Neural cell (in vitro differentiated cells): ENCODE results near the gene NDUFB8.

Experiments
- CTCF ChIP-seq: fragments of 450-650 bp; IDR thresholded peaks from 2 replicates; pipeline ENCODE4 v1.5.1; 2014; ENCODE audit warnings: antibody characterized with exemption, mild to moderate bottlenecking, moderate library complexity; ENCODE audit not compliant: poor library complexity, severe bottlenecking
- EZH2 ChIP-seq: fragments of 200-600, 300-800 bp; shearing (Covaris generic), sonication (generic); IDR thresholded peaks from 2 replicates; pipeline ENCODE4 v1.6.1; 2014; ENCODE audit warnings: antibody characterized with exemption, low read length, borderline replicate concordance, mild to moderate bottlenecking; ENCODE audit not compliant: insufficient read depth, poor library complexity, severe bottlenecking
- POLR2AphosphoS5 ChIP-seq: IDR thresholded peaks from 2 replicates; pipeline ENCODE4 v1.6.1; 2012
- TF ChIP-seq, protein P1 (sequence below): IDR thresholded peaks from 2 replicates; pipeline ENCODE4 v1.6.1; 2012; ENCODE audit warnings: borderline replicate concordance

- TF ChIP-seq CTCF (no peak), POLR2AphosphoS5 (no peak), EZH2 (no peak)
- TF ChIP-seq, protein P1, sequence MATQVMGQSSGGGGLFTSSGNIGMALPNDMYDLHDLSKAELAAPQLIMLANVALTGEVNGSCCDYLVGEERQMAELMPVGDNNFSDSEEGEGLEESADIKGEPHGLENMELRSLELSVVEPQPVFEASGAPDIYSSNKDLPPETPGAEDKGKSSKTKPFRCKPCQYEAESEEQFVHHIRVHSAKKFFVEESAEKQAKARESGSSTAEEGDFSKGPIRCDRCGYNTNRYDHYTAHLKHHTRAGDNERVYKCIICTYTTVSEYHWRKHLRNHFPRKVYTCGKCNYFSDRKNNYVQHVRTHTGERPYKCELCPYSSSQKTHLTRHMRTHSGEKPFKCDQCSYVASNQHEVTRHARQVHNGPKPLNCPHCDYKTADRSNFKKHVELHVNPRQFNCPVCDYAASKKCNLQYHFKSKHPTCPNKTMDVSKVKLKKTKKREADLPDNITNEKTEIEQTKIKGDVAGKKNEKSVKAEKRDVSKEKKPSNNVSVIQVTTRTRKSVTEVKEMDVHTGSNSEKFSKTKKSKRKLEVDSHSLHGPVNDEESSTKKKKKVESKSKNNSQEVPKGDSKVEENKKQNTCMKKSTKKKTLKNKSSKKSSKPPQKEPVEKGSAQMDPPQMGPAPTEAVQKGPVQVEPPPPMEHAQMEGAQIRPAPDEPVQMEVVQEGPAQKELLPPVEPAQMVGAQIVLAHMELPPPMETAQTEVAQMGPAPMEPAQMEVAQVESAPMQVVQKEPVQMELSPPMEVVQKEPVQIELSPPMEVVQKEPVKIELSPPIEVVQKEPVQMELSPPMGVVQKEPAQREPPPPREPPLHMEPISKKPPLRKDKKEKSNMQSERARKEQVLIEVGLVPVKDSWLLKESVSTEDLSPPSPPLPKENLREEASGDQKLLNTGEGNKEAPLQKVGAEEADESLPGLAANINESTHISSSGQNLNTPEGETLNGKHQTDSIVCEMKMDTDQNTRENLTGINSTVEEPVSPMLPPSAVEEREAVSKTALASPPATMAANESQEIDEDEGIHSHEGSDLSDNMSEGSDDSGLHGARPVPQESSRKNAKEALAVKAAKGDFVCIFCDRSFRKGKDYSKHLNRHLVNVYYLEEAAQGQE = no peak
Measured at GRCh38 chr10:100570506-100570905, 40.8 kb upstream of the NDUFB8 start.
